ENCODE data around the gene GGA3. TPM values are rescaled to one million over a fixed set of nuclear protein-coding genes. Genes with fewer than 3 reads are reported as not detected.

The GGA3 gene
- total and polyA plus RNA-seq, 7 experiments from 2014 or later: 13.2 to 128 (median 81.9) TPM

- ChIA-PET POLR2A (interaction anchor here (0.6 to 0.7 kb wide), 3 partner anchors 8 to 33 kb away, joined by 3 to 8 read pairs (median 6); no protein-coding TSS in a partner anchor), CTCF (interaction anchor here (0.6 kb wide), 1 partner anchor 262 kb away, joined by 5 read pairs; no protein-coding TSS in a partner anchor)
- H3K4me3 Mint-ChIP-seq: no peak overlapping the region
- DNase-seq (no peak), ATAC-seq (no peak)
- Histone ChIP-seq H3K27me3 (ENCODE audit: control insufficient read depth in 2 of 2, insufficient read depth in 2 of 2, low read length in 2 of 2) (no peaks in the 10 kb centered on the region), H3K4me1 (ENCODE audit: control insufficient read depth in 2 of 2, insufficient read depth in 2 of 2, low read length in 2 of 2) (no peaks in the 10 kb centered on the region), H3K36me3 (ENCODE audit: control insufficient read depth in 2 of 3, insufficient read depth in 3 of 3, low read length in 3 of 3) (peaks cover 0 to 82% (median 24%) of the 10 kb centered on the region in 3 experiments), H3K27ac (ENCODE audit: low read depth, low read length) (no peak overlapping the region), H3K4me3 (ENCODE audit: low read length) (no peak overlapping the region), H3K9me3 (ENCODE audit: control insufficient read depth in 2 of 3, low read length in 3 of 3) (no peaks in the 10 kb centered on the region)
- intact Hi-C loops (cut with micrococcal nuclease): no loop called here
- peaks cover 0 to 40% (median 4%) of the 10 kb centered on the region in 5 donors for H3K36me3 Mint-ChIP-seq
- H3K9me3 Mint-ChIP-seq: no peaks in the 10 kb centered on the region
- no peaks in the 10 kb centered on the region for H3K4me1 Mint-ChIP-seq
- peak overlapping the region in 1 of 9 donors; percentile 31 for H3K27ac Mint-ChIP-seq
- no peaks in the 10 kb centered on the region for H3K27me3 Mint-ChIP-seq
Measured at GRCh38 chr17:75227729-75228128, 33.7 kb downstream of the GGA3 start.

- intact Hi-C loops (cut with micrococcal nuclease): no loop called here
- peak overlapping the region in 1 of 9 donors; percentile 13 for H3K27ac Mint-ChIP-seq
- POLR2A ChIA-PET: interaction anchor here (0.5 kb wide), 1 partner anchor 20 kb away, joined by 3 read pairs; no protein-coding TSS in a partner anchor
Measured at GRCh38 chr17:75225016-75225415, 36.4 kb downstream of the GGA3 start.

DNA sequence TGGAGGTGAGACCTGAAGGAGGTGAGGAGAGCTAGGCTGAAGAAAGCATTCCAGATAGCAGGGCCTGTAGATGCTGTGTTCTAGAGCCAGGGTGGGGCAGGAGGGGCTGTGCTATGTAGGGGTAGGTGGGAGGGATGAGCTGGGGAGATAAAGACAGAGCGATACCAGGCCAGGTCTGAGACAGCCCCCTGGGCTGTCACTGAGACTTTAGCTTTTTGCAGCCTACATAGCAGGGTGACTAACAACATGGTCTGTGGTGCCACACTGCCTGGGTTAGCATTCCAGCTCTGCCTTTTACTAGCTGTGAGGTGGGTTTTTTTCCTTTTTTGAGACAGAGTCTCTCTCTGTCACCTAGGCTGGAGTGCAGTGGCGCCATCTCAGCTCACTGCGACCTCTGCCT, 41.6 kb downstream of the GGA3 start:
- CTCF ChIA-PET: interaction anchor here (0.6 to 1.6 kb wide), 4 partner anchors 9 to 90 kb away, joined by 3 to 5 read pairs (median 4); no protein-coding TSS in a partner anchor
- Histone ChIP-seq H3K27me3 (ENCODE audit: control insufficient read depth in 2 of 2, insufficient read depth in 2 of 2, low read length in 2 of 2) (no peaks in the 10 kb centered on the region), H3K9me3 (ENCODE audit: control insufficient read depth in 2 of 3, low read length in 3 of 3) (no peaks in the 10 kb centered on the region), H3K36me3 (ENCODE audit: control insufficient read depth in 2 of 3, insufficient read depth in 3 of 3, low read length in 3 of 3) (peaks cover 6 to 61% (median 18%) of the 10 kb centered on the region in 3 experiments), H3K27ac (ENCODE audit: low read depth, low read length) (no peak overlapping the region), H3K4me3 (ENCODE audit: low read length) (no peak overlapping the region), H3K4me1 (ENCODE audit: control insufficient read depth in 2 of 2, insufficient read depth in 2 of 2, low read length in 2 of 2) (no peaks in the 10 kb centered on the region)
- POLR2A ChIA-PET: interaction anchor here (0.5 to 0.7 kb wide), 2 partner anchors 8 to 57 kb away, joined by 3 to 6 read pairs; no protein-coding TSS in a partner anchor
- peaks cover 0 to 5% (median 3%) of the 10 kb centered on the region in 7 donors for H3K4me1 Mint-ChIP-seq
- no peak for ATAC-seq
- no peaks in the 10 kb centered on the region for H3K27me3 Mint-ChIP-seq
- no peak for DNase-seq
- no peaks in the 10 kb centered on the region for H3K9me3 Mint-ChIP-seq
- no peak overlapping the region for H3K4me3 Mint-ChIP-seq
- H3K36me3 Mint-ChIP-seq: peaks cover 11 to 43% (median 18%) of the 10 kb centered on the region in 5 donors
- peak overlapping the region in 1 of 9 donors; percentile 60 for H3K27ac Mint-ChIP-seq
- intact Hi-C loops (cut with micrococcal nuclease): no loop called here

More at GRCh38 chr17:75225016-75225415, 36.4 kb downstream of the GGA3 start:
- DNase-seq (no peak), ATAC-seq (no peak)
- Mint-ChIP-seq H3K27me3 (no peaks in the 10 kb centered on the region), H3K36me3 (peaks cover 4 to 37% (median 7%) of the 10 kb centered on the region in 5 donors), H3K4me1 (peaks cover 0 to 5% (median 0%) of the 10 kb centered on the region in 7 donors), H3K4me3 (no peak overlapping the region), H3K9me3 (no peaks in the 10 kb centered on the region)
- CTCF ChIA-PET: interaction anchor here (0.6 kb wide), 1 partner anchor 20 kb away, joined by 3 read pairs; the partner anchor contains the start of gene NUP85
- peaks cover 0 to 62% (median 7%) of the 10 kb centered on the region in 3 experiments for H3K36me3 ChIP-seq (ENCODE audit: control insufficient read depth in 2 of 3, insufficient read depth in 3 of 3, low read length in 3 of 3)
- H3K27ac ChIP-seq (ENCODE audit: low read depth, low read length): no peak overlapping the region
- no peaks in the 10 kb centered on the region for H3K4me1 ChIP-seq (ENCODE audit: control insufficient read depth in 2 of 2, insufficient read depth in 2 of 2, low read length in 2 of 2)
- no peaks in the 10 kb centered on the region for H3K9me3 ChIP-seq (ENCODE audit: control insufficient read depth in 2 of 3, low read length in 3 of 3)
- no peak overlapping the region for H3K4me3 ChIP-seq (ENCODE audit: low read length)
- H3K27me3 ChIP-seq (ENCODE audit: control insufficient read depth in 2 of 2, insufficient read depth in 2 of 2, low read length in 2 of 2): no peaks in the 10 kb centered on the region

DNA sequence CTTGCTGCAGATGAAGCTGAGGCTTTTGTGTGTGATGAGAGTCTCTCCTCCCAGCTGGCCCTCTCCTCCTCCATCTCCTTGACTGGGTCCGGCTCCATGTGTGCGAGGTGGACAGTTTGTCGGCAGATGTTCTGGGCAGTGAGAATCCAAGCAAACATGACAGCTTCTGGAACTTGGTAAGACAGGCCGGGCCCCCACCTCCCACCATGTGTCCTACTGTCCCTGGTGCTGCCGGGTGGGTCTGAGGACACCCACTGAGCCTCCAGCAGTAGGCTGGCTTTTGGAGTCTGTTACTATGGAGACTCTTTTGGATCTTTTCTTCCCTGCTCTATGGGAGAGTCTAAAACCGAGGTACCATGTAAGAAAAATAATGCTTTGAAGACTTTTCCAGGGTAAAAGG, 43.3 kb downstream of the GGA3 start:
- no peak overlapping the region for H3K27ac Mint-ChIP-seq
- H3K9me3 Mint-ChIP-seq: no peaks in the 10 kb centered on the region
- intact Hi-C loops (cut with micrococcal nuclease): no loop called here
- ChIA-PET CTCF (no interaction called here), POLR2A (interaction anchor here (1.2 kb wide), 1 partner anchor 12 kb away, joined by 4 read pairs; no protein-coding TSS in a partner anchor)
- Histone ChIP-seq H3K4me3 (ENCODE audit: low read length) (no peak overlapping the region), H3K36me3 (ENCODE audit: control insufficient read depth in 2 of 3, insufficient read depth in 3 of 3, low read length in 3 of 3) (peaks cover 6 to 71% (median 19%) of the 10 kb centered on the region in 3 experiments), H3K27ac (ENCODE audit: low read depth, low read length) (no peak overlapping the region), H3K27me3 (ENCODE audit: control insufficient read depth in 2 of 2, insufficient read depth in 2 of 2, low read length in 2 of 2) (no peaks in the 10 kb centered on the region), H3K9me3 (ENCODE audit: control insufficient read depth in 2 of 3, low read length in 3 of 3) (no peaks in the 10 kb centered on the region), H3K4me1 (ENCODE audit: control insufficient read depth in 2 of 2, insufficient read depth in 2 of 2, low read length in 2 of 2) (no peaks in the 10 kb centered on the region)
- DNase-seq (no peak), ATAC-seq (no peak)
- peaks cover 0 to 5% (median 3%) of the 10 kb centered on the region in 7 donors for H3K4me1 Mint-ChIP-seq
- no peaks in the 10 kb centered on the region for H3K27me3 Mint-ChIP-seq
- peaks cover 11 to 43% (median 18%) of the 10 kb centered on the region in 5 donors for H3K36me3 Mint-ChIP-seq
- no peak overlapping the region for H3K4me3 Mint-ChIP-seq

GRCh38 chr17:75209061-75209460, 52.3 kb downstream of the GGA3 start:
- Mint-ChIP-seq H3K9me3 (peaks cover 0 to 2% (median 0%) of the 10 kb centered on the region in 11 donors), H3K4me3 (peak overlapping the region in 1 of 10 donors; percentile 29)
- POLR2A ChIA-PET: interaction anchor here (0.6 to 0.9 kb wide), 2 partner anchors 21 to 278 kb away, joined by 3 read pairs; no protein-coding TSS in a partner anchor

GRCh38 chr17:75208161-75208560, 53.2 kb downstream of the GGA3 start:
- Mint-ChIP-seq H3K4me1 (peaks cover 10 to 41% (median 20%) of the 10 kb centered on the region in 7 donors), H3K27me3 (no peaks in the 10 kb centered on the region), H3K4me3 (peak overlapping the region in 9 of 10 donors; percentile 23 to 94 (median 54)), H3K9me3 (peaks cover 0 to 2% (median 0%) of the 10 kb centered on the region in 11 donors), H3K27ac (peak overlapping the region in 5 of 9 donors; percentile 5 to 63 (median 17)), H3K36me3 (peaks cover 5 to 18% (median 10%) of the 10 kb centered on the region in 5 donors)
- ATAC-seq (no peak), DNase-seq (no peak)
- intact Hi-C loops (cut with micrococcal nuclease): no loop called here
- no peak overlapping the region for H3K4me3 ChIP-seq (ENCODE audit: low read length)
- H3K4me1 ChIP-seq (ENCODE audit: control insufficient read depth in 2 of 2, insufficient read depth in 2 of 2, low read length in 2 of 2): peaks cover 0 to 5% of the 10 kb centered on the region in 2 donors
- H3K27me3 ChIP-seq (ENCODE audit: control insufficient read depth in 2 of 2, insufficient read depth in 2 of 2, low read length in 2 of 2): no peaks in the 10 kb centered on the region
- H3K9me3 ChIP-seq (ENCODE audit: control insufficient read depth in 2 of 3, low read length in 3 of 3): no peaks in the 10 kb centered on the region
- peaks cover 8 to 55% (median 12%) of the 10 kb centered on the region in 3 experiments for H3K36me3 ChIP-seq (ENCODE audit: control insufficient read depth in 2 of 3, insufficient read depth in 3 of 3, low read length in 3 of 3)
- no peak overlapping the region for H3K27ac ChIP-seq (ENCODE audit: low read depth, low read length)
- ChIA-PET POLR2A (interaction anchor here (0.6 kb wide), 1 partner anchor 97 kb away, joined by 3 read pairs; no protein-coding TSS in a partner anchor), CTCF (interaction anchor here (0.6 to 0.7 kb wide), 2 partner anchors 39 to 522 kb away, joined by 3 read pairs; no protein-coding TSS in a partner anchor)

More at GRCh38 chr17:75209061-75209460, 52.3 kb downstream of the GGA3 start:
- ATAC-seq (no peak), DNase-seq (no peak)
- CTCF ChIA-PET: interaction anchor here (0.7 to 1.4 kb wide), 3 partner anchors 9 to 521 kb away, joined by 3 to 5 read pairs (median 3); no protein-coding TSS in a partner anchor
- Histone ChIP-seq H3K9me3 (ENCODE audit: control insufficient read depth in 2 of 3, low read length in 3 of 3) (no peaks in the 10 kb centered on the region), H3K27ac (ENCODE audit: low read depth, low read length) (no peak overlapping the region), H3K4me1 (ENCODE audit: control insufficient read depth in 2 of 2, insufficient read depth in 2 of 2, low read length in 2 of 2) (peaks cover 0 to 5% of the 10 kb centered on the region in 2 donors), H3K4me3 (ENCODE audit: low read length) (no peak overlapping the region), H3K27me3 (ENCODE audit: control insufficient read depth in 2 of 2, insufficient read depth in 2 of 2, low read length in 2 of 2) (no peaks in the 10 kb centered on the region), H3K36me3 (ENCODE audit: control insufficient read depth in 2 of 3, insufficient read depth in 3 of 3, low read length in 3 of 3) (peaks cover 8 to 63% (median 13%) of the 10 kb centered on the region in 3 experiments)
- Mint-ChIP-seq H3K4me1 (peaks cover 10 to 41% (median 20%) of the 10 kb centered on the region in 7 donors), H3K27ac (no peak overlapping the region), H3K27me3 (no peaks in the 10 kb centered on the region), H3K36me3 (peaks cover 5 to 20% (median 10%) of the 10 kb centered on the region in 5 donors)
- intact Hi-C loops (cut with micrococcal nuclease): no loop called here
